Measurements from ENCODE around the gene SLC6A19.

DNA sequence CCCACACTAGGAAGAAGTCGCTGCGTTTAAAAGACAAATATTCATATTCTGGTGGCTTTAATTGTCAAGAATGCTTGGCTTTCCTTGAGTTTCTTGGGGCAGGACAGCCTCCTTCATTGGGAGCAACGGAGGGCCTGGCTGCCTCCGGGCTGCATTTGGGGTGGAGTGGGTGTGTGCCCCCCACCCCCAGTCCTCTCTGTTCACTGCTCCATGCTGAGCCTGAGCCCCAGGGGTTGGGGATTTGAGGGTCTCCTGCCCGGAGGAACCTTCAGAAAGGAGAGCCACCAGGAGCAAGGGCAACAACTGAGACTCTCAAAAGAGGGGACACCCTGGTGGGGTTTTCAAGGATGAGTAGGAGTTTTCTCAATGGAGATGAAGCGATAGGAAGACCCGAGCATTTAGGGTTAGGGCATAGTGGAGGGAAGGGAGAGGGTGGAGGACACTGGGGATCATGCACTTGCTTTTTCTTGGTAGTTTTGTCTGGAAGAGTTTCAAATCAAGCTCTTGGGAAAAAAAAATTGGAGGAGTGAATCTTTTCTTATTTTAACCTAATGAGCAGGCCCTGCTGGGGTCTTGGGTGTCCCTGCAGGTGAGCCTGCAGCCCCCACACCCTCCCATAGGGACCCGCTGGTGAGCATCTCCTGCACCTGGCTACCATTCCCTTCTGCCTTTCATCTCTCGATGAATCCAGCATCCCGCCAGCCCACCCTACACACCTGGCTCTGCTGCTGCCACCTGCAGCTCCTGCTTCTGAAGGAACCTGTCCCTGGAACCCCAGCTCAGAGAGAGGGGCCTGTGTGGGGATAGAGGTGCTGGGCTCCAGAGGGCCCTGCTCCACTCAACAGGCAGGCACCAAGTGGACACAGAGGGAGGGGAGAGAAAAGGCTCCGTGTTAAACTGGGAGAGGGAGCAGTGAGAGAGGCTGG, 4.1 kb downstream of the SLC6A19 start:
- TF ChIP-seq, protein P1, sequence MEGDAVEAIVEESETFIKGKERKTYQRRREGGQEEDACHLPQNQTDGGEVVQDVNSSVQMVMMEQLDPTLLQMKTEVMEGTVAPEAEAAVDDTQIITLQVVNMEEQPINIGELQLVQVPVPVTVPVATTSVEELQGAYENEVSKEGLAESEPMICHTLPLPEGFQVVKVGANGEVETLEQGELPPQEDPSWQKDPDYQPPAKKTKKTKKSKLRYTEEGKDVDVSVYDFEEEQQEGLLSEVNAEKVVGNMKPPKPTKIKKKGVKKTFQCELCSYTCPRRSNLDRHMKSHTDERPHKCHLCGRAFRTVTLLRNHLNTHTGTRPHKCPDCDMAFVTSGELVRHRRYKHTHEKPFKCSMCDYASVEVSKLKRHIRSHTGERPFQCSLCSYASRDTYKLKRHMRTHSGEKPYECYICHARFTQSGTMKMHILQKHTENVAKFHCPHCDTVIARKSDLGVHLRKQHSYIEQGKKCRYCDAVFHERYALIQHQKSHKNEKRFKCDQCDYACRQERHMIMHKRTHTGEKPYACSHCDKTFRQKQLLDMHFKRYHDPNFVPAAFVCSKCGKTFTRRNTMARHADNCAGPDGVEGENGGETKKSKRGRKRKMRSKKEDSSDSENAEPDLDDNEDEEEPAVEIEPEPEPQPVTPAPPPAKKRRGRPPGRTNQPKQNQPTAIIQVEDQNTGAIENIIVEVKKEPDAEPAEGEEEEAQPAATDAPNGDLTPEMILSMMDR (conservative IDR thresholded peaks at IDR 0.05; ENCODE audit: low read depth, low read length): no peak
- TF ChIP-seq EZH2 (IDR thresholded peaks at IDR 0.05; ENCODE audit: low read length, unreplicated experiment) (no peak), EZH2phosphoT487 (IDR thresholded peaks at IDR 0.05; ENCODE audit: borderline replicate concordance, low read length) (no peak)
